Panc1 (cell line): ENCODE data around the gene PPA1. TPM values are rescaled to one million over a fixed set of nuclear protein-coding genes. Genes with fewer than 3 reads are reported as not detected.

Source experiments
- ATAC-seq: fragments of 200-7000 bp; cut with Tn5 transposase; 2 replicates; pipeline ENCODE4 v1.9.1; 2020; ENCODE audit warnings: mild to moderate bottlenecking, moderate library complexity
- BruUV-seq: library from RNA; stranded (reverse); fragments of 400-500 nt; replicated peaks from 2 replicates; lab custom pipeline; 2021; lab: Mats Ljungman, UMichigan
- CTCF ChIA-PET: fragments of 300-600 bp; sonication (Branson Sonifier 250); formaldehyde crosslinking; loops from one replicate; lab custom pipeline; 2022; ENCODE audit warnings: antibody characterized with exemption; lab: Charles Lee
- POLR2A ChIA-PET: fragments of 300-600 bp; sonication (Branson Sonifier 250); formaldehyde crosslinking; loops from one replicate; lab custom pipeline; 2022; ENCODE audit warnings: antibody characterized with exemption; lab: Charles Lee
- DNase-seq: peaks from one replicate; pipeline ENCODE4 v3.0.0-alpha.2; 2010; ENCODE audit warnings: low read depth, low spot score
- H3K27ac ChIP-seq: 2 replicates; pipeline ENCODE4 v1.5.1; 2011; ENCODE audit warnings: mild to moderate bottlenecking, low read length, inconsistent platforms
- H3K27me3 ChIP-seq: fragments of 200-500 bp; sonication (Bioruptor generic); 2 replicates; pipeline ENCODE4 v1.6.0; 2014; ENCODE audit warnings: low read length, inconsistent platforms; ENCODE audit not compliant: control insufficient read depth, insufficient read depth
- H3K36me3 ChIP-seq: fragments of 200-500 bp; sonication (Bioruptor generic); 2 replicates; pipeline ENCODE4 v1.5.1; 2014; ENCODE audit warnings: inconsistent platforms, mild to moderate bottlenecking, low read length, moderate library complexity; ENCODE audit not compliant: control insufficient read depth, insufficient read depth
- H3K4me1 ChIP-seq: 2 replicates; pipeline ENCODE4 v1.5.1; 2011; ENCODE audit warnings: inconsistent platforms, mild to moderate bottlenecking, low read length, moderate library complexity; ENCODE audit not compliant: control insufficient read depth, insufficient read depth
- H3K4me3 ChIP-seq, 2 experiments: 2 replicates each; pipeline ENCODE4 v1.5.1; 2011 to 2012; ENCODE audit warnings: low read depth in 2 of 2, low read length in 2 of 2, mild to moderate bottlenecking in 2 of 2, inconsistent platforms in 1 of 2, moderate library complexity in 1 of 2
- H3K9me3 ChIP-seq: fragments of 200-500 bp; sonication (Bioruptor generic); 2 replicates; pipeline ENCODE4 v1.5.1; 2014; ENCODE audit warnings: low read depth, mild to moderate bottlenecking, inconsistent platforms, low read length, moderate library complexity; ENCODE audit not compliant: control insufficient read depth, insufficient read depth
- CTCF ChIP-seq: fragments of 450-650 bp; IDR thresholded peaks from 2 replicates; pipeline ENCODE4 v1.5.1; 2017; ENCODE audit warnings: mild to moderate bottlenecking
- POLR2AphosphoS5 ChIP-seq: IDR thresholded peaks from 2 replicates; pipeline ENCODE4 v1.6.1; 2012; ENCODE audit warnings: mild to moderate bottlenecking, low read depth, low read length, moderate library complexity
- REST ChIP-seq, 2 experiments: IDR thresholded peaks; 2 replicates each; pipeline ENCODE4 v1.6.1; 2011 to 2012; ENCODE audit warnings: low read depth in 2 of 2, control low read depth in 1 of 2, low read length in 1 of 2, mild to moderate bottlenecking in 1 of 2, moderate library complexity in 1 of 2; ENCODE audit not compliant: insufficient read depth in 1 of 2
- SIN3A ChIP-seq: IDR thresholded peaks from 2 replicates; pipeline ENCODE4 v1.6.1; 2012; ENCODE audit warnings: low read depth, mild to moderate bottlenecking, low read length, moderate library complexity, borderline replicate concordance; ENCODE audit not compliant: insufficient read depth
- TCF7L2 ChIP-seq: IDR thresholded peaks from 2 replicates; pipeline ENCODE4 v1.6.1; 2011; ENCODE audit warnings: mild to moderate bottlenecking, low read depth, low read length, inconsistent platforms
- in situ Hi-C: cut with HindIII; loops from 2 replicates; pipeline ENCODE4 v1.10.0; 2016; ENCODE audit warnings: low sequenced_read_pairs, low pct_unique_long_range_greater_than_20kb
- intact Hi-C: fragments of 100-400 bp; cut with micrococcal nuclease; formaldehyde crosslinking; loops from one replicate; pipeline ENCODE4 v1.10.0; 2022; ENCODE audit not compliant: unreplicated experiment
- total RNA-seq: library from RNA; stranded (reverse); gene quantifications from one replicate; pipeline ENCODE4 v1.2.1, GENCODE V29; 2021; ENCODE audit not compliant: unreplicated experiment

Gene PPA1
- total RNA-seq, 1 experiment from 2014 or later = 174 TPM

GRCh38 chr10:70178139-70178725 lies 55.0 kb downstream of the PPA1 start:
- Histone ChIP-seq H3K4me3 (no peak overlapping the region), H3K36me3 (no peaks in the 10 kb centered on the region), H3K9me3 (no peaks in the 10 kb centered on the region; the same call in 1 of the 2 replicates), H3K27ac (no peak overlapping the region), H3K4me1 (peaks cover 11% of the 10 kb centered on the region; the same call in 1 of the 2 replicates), H3K27me3 (no peaks in the 10 kb centered on the region)
- ATAC-seq (no peak), DNase-seq (no peak)
- in situ Hi-C loops (no loop called here), intact Hi-C loops (no loop called here)
- ChIA-PET POLR2A (interaction anchor here (0.6 kb wide), 1 partner anchor 13 kb away, joined by 5 read pairs; no protein-coding TSS in a partner anchor), CTCF (no interaction called here)
- no peak for TF ChIP-seq POLR2AphosphoS5
- TF ChIP-seq SIN3A = no peak
- no TSS peak for BruUV-seq

GRCh38 chr10:70176441-70176840 lies 56.8 kb downstream of the PPA1 start:
- Histone ChIP-seq H3K4me3 (no peak overlapping the region), H3K27ac (no peak overlapping the region), H3K36me3 (no peaks in the 10 kb centered on the region), H3K9me3 (no peaks in the 10 kb centered on the region; the same call in 1 of the 2 replicates), H3K27me3 (no peaks in the 10 kb centered on the region), H3K4me1 (peaks cover 11% of the 10 kb centered on the region; the same call in 1 of the 2 replicates)
- DNase-seq (no peak), ATAC-seq (no peak)
- TF ChIP-seq CTCF = no peak
- no peak for TF ChIP-seq REST (IDR thresholded peaks at IDR 0.05; ENCODE audit: insufficient read depth in 1 of 2, low read depth in 2 of 2, low read length in 1 of 2)
- no peak for TF ChIP-seq TCF7L2
- TF ChIP-seq SIN3A = no peak
- no peak for TF ChIP-seq POLR2AphosphoS5
- BruUV-seq = no TSS peak
- ChIA-PET CTCF (no interaction called here), POLR2A (no interaction called here)
- intact Hi-C loops = no loop called here
- in situ Hi-C loops = no loop called here

- no peak for DNase-seq
- ChIA-PET CTCF (no interaction called here), POLR2A (no interaction called here)
- no TSS peak for BruUV-seq
- no peaks in the 10 kb centered on the region for H3K27me3 ChIP-seq
- H3K9me3 ChIP-seq = no peaks in the 10 kb centered on the region; the same call in 1 of the 2 replicates
- TF ChIP-seq TCF7L2 (no peak), SIN3A (no peak), REST (IDR thresholded peaks at IDR 0.05; ENCODE audit: insufficient read depth in 1 of 2, low read depth in 2 of 2, low read length in 1 of 2) (no peak), POLR2AphosphoS5 (no peak), CTCF (no peak)
- no peak for ATAC-seq
- no peak overlapping the region for H3K27ac ChIP-seq
- no peak overlapping the region for H3K4me3 ChIP-seq
- H3K36me3 ChIP-seq = no peaks in the 10 kb centered on the region
- in situ Hi-C loops (no loop called here), intact Hi-C loops (no loop called here)
- peaks cover 11% of the 10 kb centered on the region; the same call in 1 of the 2 replicates for H3K4me1 ChIP-seq
Measured at GRCh38 chr10:70175516-70175915, 57.7 kb downstream of the PPA1 start.
